DND-41 (cell line): Measurements from ENCODE around the gene GSTA1.
"Not testable (repeated sequence)": the region's sequence is repeated elsewhere in the genome, so short reads cannot be mapped to it uniquely, and the experiment has no call there.

Source experiments
- ATAC-seq: fragments of 200-7000 bp; cut with Tn5 transposase; 3 replicates; pipeline ENCODE4 v1.9.1; 2021; ENCODE audit warnings: low read depth; ENCODE audit not compliant: insufficient read depth
- DNase-seq: peaks from one replicate; pipeline ENCODE4 v3.0.0-alpha.2; 2020
- H2AFZ ChIP-seq: 2 replicates; pipeline ENCODE4 v1.6.0; 2012; ENCODE audit warnings: low read depth, low read length
- H3K27ac ChIP-seq: 2 replicates; pipeline ENCODE4 v1.5.1; 2012; ENCODE audit warnings: low read length, inconsistent platforms
- H3K27me3 ChIP-seq: fragments of 200-600 bp; sonication (generic); 2 replicates; pipeline ENCODE4 v1.6.0; 2012; ENCODE audit warnings: low read length, mild to moderate bottlenecking, inconsistent platforms; ENCODE audit not compliant: insufficient read depth, poor library complexity
- H3K36me3 ChIP-seq: 2 replicates; pipeline ENCODE4 v1.5.1; 2012; ENCODE audit warnings: low read length, inconsistent platforms; ENCODE audit not compliant: insufficient read depth
- H3K4me1 ChIP-seq: 2 replicates; pipeline ENCODE4 v1.5.1; 2012; ENCODE audit warnings: mild to moderate bottlenecking, low read length; ENCODE audit not compliant: insufficient read depth
- H3K4me2 ChIP-seq: 2 replicates; pipeline ENCODE4 v1.6.0; 2012; ENCODE audit warnings: mild to moderate bottlenecking, moderate library complexity, low read length, inconsistent platforms; ENCODE audit not compliant: insufficient read depth
- H3K4me3 ChIP-seq, 2 experiments: fragments of 200-600 bp in 1 of 2; shearing (Covaris generic) in 1 of 2; 2 replicates each; pipeline ENCODE4 v1.5.1; 2012 to 2016; ENCODE audit warnings: inconsistent platforms in 2 of 2, low read length in 2 of 2, mild to moderate bottlenecking in 2 of 2, low read depth in 1 of 2, moderate library complexity in 1 of 2
- H3K79me2 ChIP-seq: 2 replicates; pipeline ENCODE4 v1.6.0; 2012; ENCODE audit warnings: low read length, inconsistent platforms; ENCODE audit not compliant: insufficient read depth
- H3K9ac ChIP-seq: 2 replicates; pipeline ENCODE4 v1.6.0; 2012; ENCODE audit warnings: low read depth, mild to moderate bottlenecking, inconsistent platforms, low read length, moderate library complexity
- H3K9me3 ChIP-seq: 2 replicates; pipeline ENCODE4 v1.5.1; 2012; ENCODE audit warnings: low read length, moderate library complexity, mild to moderate bottlenecking, inconsistent platforms; ENCODE audit not compliant: insufficient read depth, severe bottlenecking
- H4K20me1 ChIP-seq: 2 replicates; pipeline ENCODE4 v1.6.0; 2012; ENCODE audit warnings: low read length; ENCODE audit not compliant: insufficient read depth
- EZH2 ChIP-seq: IDR thresholded peaks from 3 replicates; pipeline ENCODE4 v1.6.1; 2012; ENCODE audit warnings: borderline replicate concordance, low read depth, mild to moderate bottlenecking, moderate library complexity, low read length, inconsistent platforms; ENCODE audit not compliant: severe bottlenecking
- TF ChIP-seq, protein P1 (sequence below): IDR thresholded peaks from 2 replicates; pipeline ENCODE4 v1.5.1; 2012; ENCODE audit warnings: borderline replicate concordance, low read length, moderate library complexity, mild to moderate bottlenecking; ENCODE audit not compliant: poor library complexity, severe bottlenecking; ENCODE audit errors: extremely low read depth

The GSTA1 gene

DNA sequence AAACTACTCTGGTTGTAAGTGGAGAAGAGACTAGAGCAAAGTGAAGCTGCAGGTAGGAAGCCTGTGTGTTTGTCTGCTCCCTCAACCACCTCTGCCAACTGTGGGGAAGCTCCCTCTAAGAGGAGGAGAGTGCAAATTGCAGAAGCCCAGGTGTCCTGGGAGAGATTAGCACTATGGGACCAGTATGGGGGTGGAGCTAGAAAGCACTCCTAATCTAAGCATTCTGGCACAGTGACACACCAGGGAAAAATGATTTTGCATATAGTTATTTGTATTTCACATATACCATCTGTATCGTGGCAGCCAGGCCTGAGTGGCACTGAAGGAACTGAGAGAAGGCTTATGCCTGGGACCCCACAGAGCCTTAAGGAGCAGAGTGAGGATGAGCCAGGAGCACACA, 12.8 kb downstream of the GSTA1 start:
- H3K4me2 ChIP-seq, result no peak overlapping the region
- H3K4me1 ChIP-seq, result no peaks in the 10 kb centered on the region
- DNase-seq (no peak), ATAC-seq (no peak)
- no peak overlapping the region for H3K9ac ChIP-seq
- TF ChIP-seq EZH2, result no peak
- TF ChIP-seq, protein P1, sequence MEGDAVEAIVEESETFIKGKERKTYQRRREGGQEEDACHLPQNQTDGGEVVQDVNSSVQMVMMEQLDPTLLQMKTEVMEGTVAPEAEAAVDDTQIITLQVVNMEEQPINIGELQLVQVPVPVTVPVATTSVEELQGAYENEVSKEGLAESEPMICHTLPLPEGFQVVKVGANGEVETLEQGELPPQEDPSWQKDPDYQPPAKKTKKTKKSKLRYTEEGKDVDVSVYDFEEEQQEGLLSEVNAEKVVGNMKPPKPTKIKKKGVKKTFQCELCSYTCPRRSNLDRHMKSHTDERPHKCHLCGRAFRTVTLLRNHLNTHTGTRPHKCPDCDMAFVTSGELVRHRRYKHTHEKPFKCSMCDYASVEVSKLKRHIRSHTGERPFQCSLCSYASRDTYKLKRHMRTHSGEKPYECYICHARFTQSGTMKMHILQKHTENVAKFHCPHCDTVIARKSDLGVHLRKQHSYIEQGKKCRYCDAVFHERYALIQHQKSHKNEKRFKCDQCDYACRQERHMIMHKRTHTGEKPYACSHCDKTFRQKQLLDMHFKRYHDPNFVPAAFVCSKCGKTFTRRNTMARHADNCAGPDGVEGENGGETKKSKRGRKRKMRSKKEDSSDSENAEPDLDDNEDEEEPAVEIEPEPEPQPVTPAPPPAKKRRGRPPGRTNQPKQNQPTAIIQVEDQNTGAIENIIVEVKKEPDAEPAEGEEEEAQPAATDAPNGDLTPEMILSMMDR, result no peak
- no peaks in the 10 kb centered on the region for H3K36me3 ChIP-seq
- no peaks in the 10 kb centered on the region for H3K27me3 ChIP-seq
- H3K27ac ChIP-seq, result no peak overlapping the region
- H3K9me3 ChIP-seq, result no peaks in the 10 kb centered on the region
- no peak overlapping the region for H3K4me3 ChIP-seq
- no peak overlapping the region for H2AFZ ChIP-seq
- H3K79me2 ChIP-seq, result no peaks in the 10 kb centered on the region
- no peaks in the 10 kb centered on the region for H4K20me1 ChIP-seq

GRCh38 chr6:52789658-52790057, 14.0 kb downstream of the GSTA1 start:
- not testable (repeated sequence) for H3K4me2 ChIP-seq, H3K79me2 ChIP-seq, H4K20me1 ChIP-seq, H2AFZ ChIP-seq, H3K4me1 ChIP-seq, DNase-seq, H3K4me3 ChIP-seq, H3K9me3 ChIP-seq, H3K27me3 ChIP-seq, H3K36me3 ChIP-seq, H3K9ac ChIP-seq, H3K27ac ChIP-seq, ATAC-seq

GRCh38 chr6:52788478-52788877, 15.1 kb downstream of the GSTA1 start:
- Histone ChIP-seq H3K9ac (no peak overlapping the region), H3K4me3 (no peak overlapping the region), H3K79me2 (no peaks in the 10 kb centered on the region), H3K4me1 (no peaks in the 10 kb centered on the region), H3K9me3 (no peaks in the 10 kb centered on the region), H3K27ac (no peak overlapping the region), H3K27me3 (no peaks in the 10 kb centered on the region), H2AFZ (no peak overlapping the region), H3K4me2 (no peak overlapping the region), H4K20me1 (no peaks in the 10 kb centered on the region), H3K36me3 (no peaks in the 10 kb centered on the region)
- ATAC-seq (no peak), DNase-seq (no peak)
- TF ChIP-seq EZH2, result no peak
- TF ChIP-seq, protein P1, result no peak

- H3K36me3 ChIP-seq, result no peaks in the 10 kb centered on the region
- no peaks in the 10 kb centered on the region for H3K9me3 ChIP-seq
- no peaks in the 10 kb centered on the region for H3K27me3 ChIP-seq
- H3K4me3 ChIP-seq, result no peak overlapping the region
- DNase-seq (no peak), ATAC-seq (no peak)
- no peak overlapping the region for H3K4me2 ChIP-seq
- no peak overlapping the region for H3K9ac ChIP-seq
- H3K27ac ChIP-seq, result no peak overlapping the region
- no peaks in the 10 kb centered on the region for H4K20me1 ChIP-seq
- TF ChIP-seq, protein P1, result no peak
- TF ChIP-seq EZH2, result no peak
- no peak overlapping the region for H2AFZ ChIP-seq
- no peaks in the 10 kb centered on the region for H3K79me2 ChIP-seq
- H3K4me1 ChIP-seq, result no peaks in the 10 kb centered on the region
These were observed 15.7 kb downstream of the GSTA1 start for GRCh38 chr6:52787917-52788316.
